ENCODE data around the gene RNF145.
A peak's percentile ranks its signal among the peaks of the same experiment; 100 is the strongest.

RNF145 gene

DNA sequence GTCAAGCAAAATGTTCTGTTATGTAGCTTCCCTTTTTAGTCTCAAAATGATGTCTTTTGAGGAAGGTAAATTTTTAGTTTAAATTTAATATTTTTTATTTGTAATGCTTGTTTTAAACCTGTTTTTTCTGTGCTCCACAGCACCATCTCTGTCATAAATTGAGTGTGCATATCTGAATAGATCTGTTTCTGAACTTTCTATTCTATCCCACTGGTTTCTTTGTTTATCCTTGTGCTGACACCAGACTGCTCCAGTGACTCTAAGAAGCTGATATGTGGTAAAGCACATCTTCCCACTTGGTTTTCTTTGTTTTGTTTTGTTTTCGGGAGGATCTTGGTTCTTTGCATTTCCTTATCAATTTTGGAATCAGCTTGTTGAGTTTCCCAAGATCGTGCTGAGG is 7.1 kb upstream of the RNF145 start:
- DNase-seq, result no peak

DNA sequence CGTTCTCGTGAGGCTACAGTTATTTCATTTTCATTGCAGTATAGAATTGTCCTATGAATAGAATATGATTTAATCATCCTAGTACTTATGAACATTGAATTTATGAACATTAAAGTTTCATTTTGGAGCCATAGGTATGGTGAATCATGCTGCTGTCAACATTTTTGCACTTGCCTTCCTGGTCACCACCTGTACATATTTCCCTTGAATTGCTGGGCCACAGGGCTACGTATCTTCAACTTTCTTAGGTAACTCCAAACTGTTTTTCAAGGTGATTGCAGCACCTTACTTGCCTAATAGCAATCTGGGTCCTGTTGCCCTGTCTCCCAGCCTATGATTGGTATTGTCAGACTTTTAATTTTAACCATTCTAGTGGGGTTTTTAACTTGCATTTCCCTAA is 6.5 kb upstream of the RNF145 start:
- DNase-seq, result no peak

DNA sequence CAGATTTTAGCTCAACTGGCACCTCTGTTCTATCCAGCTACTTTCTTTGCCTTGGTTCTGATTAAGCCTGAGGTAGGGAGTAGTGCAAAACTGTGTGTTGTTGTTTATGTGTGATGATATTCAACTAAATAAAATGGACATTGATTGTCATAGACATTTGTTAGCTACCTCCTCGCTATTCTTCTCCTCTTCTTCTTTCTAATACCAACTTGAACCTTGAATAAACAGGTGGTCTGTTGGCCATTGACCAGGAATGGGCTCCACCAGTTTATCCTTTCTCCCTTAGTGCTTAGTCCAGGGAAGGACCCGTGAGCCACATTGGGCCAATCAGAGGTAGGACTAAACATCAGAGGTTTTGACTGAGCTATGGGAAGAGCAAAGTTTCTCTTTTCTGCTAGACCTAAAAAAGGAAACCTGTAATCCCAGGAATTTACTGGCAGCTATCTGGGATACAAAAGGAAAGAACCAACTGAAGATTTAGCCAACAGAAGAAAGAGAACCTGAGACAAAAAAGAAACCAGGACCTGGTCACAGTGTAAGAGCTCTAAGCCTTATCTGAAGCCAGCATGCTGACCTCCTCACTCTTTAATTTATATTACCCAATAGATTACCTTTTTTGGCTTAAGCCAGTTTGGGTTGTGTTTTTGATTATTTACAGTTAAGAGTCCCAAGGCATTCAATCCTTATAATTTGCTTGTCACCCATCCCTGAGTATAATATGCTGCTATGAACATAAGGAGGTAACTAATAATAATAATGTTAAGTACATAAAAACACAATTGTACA is 5.3 kb upstream of the RNF145 start:
- no peak for DNase-seq

DNA sequence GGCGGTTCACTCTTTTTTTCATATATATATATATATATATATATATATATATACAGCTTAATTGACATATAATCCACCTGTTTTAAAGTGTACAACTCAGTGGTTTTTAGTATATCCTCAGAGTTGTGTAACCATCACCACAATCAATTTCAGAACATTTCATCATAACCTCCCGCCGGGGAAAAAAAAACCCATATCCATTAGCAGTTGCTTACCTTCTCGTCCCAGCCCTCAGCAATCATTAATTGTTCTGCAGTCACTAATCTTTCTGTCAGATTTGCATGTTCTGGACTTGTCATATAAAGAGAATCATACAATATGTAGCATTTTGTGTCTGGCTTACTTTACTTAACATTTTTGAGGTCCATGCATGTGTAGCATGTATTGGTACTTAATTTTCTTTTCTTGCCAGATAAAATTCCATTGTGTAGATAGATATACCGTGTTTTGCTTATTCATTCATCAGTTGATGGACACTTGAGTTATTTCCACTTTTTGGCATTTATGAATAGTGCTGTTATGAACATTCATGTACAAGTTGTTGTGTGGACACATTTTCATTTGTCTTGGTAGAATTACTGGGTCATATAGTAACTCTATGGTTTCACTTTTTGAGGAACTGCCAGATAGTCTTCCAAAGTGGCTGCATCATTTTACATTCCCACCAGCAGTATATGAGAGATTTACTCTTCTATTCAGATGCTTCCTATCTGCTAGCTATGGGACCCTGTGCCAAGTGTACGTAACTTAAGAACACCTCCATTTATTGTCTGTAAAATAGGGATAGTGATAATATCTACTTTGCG is 3.5 kb upstream of the RNF145 start:
- no peak for DNase-seq

DNA sequence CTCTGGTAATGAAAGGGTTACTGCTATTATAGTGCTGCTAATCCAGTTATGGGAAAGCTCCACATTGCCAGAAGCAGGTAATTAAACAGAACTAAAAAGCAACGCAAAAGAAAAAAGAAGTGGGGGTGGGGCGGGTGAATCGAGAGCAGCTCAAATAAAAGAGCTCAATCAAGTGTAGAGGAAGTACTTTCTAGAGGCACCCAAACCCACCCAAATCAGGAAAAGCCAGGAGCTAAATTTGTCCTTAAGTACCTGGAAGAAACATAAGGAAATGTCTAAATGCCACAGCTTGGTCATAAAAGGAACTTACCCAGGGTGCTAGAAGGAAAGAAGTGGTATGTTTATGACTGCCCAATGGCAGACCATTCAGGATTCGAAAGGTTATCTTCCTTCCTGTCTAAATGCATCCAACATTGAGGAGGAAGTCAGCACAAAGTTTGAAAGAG is 2.4 kb upstream of the RNF145 start:
- DNase-seq, result no peak

DNA sequence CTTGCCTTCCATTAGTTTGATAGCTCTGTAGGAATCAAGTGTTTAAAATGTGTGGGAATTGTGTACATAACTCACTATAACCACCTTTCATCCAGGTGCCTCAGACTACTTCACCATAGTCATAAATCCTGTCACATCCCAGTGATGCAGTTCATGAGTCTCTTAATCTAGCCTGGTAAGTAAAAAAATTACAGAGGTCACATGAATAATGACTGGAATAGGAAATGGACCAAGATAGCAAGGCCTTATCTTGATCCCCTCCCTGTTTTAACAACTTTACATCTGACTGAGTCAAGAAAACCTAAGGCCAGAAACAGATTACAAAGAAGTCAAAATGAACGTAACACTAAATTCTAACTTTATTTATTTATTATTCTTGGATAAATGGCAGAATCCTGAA is 1.5 kb upstream of the RNF145 start:
- no peak for DNase-seq

DNA sequence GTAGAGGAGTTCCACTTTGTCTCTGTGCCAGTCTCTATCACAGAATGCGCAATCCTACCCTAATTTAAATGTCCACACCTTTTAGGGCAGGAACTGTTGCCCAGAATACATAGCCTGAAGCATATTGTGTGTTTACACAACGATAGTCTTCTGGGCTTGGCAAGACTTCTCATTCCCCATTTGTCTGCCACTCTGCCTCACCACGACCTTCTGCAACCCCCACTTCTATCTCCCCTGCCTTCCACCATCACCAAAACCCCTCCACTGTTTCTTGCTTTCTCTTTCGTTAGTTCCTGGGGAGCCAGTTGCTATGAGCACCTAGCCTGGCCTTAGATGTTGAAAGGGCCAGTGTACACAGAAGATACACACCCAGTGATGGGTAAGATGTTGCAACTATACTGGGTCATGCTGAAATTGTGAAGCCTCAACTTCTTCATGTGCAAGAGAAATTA is 883 bp upstream of the RNF145 start:
- DNase-seq, result peak; percentile 27 to 31

DNA sequence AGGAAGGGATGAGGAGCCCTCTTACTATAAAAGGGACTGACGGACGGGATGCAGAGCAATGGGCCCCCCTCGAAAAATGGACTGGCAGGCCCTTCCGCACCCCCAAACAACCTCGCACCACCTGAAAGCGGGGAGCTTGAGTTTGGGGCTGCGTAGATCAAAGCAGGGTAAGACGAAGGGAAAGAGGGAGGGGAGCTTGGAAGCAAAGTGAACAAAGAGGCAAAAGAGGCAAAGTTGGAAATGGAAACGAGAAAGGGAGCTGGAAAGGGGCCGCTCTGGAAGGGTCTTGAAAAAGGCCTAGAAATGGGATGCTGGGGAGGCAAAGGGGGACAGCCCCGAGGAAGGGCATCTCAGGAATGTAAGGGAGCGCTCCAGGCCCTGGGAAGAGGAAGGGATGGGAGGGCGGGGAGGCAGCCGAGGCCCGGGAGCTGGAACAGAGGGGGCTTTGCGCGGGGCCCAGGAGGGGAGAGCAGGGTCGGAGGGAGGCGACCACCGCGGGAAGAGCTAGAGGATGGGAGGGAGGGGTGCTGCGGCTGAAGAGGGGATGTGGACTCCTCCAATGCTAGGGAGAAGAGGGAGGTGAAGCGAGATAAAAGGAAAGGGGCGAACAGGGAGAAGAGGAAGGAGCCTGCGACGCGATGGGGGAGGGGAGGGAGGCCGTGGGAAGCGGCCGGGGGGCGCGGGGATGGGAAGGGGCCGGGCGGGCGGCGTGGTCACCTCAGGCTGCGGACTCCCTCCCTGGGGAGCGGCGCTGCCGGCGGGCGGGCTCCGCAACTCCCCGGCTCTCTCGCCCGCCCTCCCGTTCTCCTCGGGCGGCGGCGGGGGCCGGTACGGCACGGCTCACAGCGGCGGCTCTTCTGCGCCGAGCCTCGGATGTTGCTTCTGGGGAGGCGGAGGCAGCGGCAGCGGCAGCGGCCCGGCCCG is 577 bp downstream of the RNF145 start:
- no peak for DNase-seq

DNA sequence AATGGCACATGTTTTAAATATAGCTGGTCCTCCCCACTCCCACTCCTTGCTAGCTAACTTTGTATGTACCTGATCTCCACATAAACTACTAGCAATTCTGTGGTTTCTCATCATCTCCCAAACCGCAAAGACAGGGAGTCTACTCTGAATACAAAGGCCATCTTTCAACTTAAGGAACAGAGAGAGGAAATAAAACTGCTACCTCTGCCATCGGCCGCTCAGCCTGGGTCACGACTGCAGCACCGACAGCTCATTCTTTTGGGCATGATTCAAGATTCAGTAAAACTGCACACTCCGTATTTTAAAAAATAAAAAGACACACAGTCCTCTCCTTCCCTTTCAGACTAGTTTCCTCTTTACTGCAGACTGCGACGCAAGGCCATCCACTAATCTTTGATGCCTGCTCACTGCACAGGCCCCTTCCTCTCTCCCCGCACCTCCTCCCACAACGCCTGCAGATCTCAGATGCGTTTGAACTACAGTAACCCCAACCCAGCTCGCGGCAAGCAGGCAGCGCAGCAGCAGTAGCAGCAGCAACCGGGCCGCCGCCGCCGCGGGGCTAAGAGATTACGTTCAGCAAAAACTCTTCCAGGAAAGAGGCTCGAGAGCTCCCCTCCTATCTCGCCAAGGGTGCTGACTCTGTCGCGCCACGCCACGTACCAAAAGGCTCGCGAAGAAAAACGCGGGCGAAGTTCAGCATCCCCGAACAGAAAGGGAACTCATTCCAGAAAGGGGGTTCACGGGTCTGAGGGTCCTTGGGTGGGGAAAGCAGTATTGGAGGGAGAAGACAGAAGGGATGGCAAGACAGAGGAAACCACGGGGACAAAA is 1.5 kb downstream of the RNF145 start:
- peak; percentile 83 to 85 for DNase-seq

DNA sequence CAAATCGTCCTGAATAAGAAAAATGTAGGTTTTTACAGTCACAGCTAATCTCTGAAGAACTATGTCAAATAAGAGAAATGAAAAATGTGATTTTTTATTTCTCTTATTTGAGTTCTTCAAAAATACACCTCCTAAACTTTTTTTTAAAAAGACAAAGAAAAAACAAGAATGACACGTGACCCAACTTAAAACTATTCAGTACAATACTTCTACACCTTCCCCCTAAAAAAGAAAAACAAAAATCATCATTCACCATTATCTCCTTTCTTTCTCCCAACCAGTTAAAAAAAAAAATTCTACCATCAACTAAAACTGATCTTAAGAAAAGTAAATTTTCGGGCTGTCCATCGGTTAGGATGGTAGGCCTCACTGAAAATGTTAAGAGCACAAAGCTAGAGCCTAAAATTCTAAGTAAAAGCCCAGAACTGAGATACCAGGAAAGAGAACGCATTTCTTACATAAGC is 2.1 kb downstream of the RNF145 start:
- no peak for DNase-seq

DNA sequence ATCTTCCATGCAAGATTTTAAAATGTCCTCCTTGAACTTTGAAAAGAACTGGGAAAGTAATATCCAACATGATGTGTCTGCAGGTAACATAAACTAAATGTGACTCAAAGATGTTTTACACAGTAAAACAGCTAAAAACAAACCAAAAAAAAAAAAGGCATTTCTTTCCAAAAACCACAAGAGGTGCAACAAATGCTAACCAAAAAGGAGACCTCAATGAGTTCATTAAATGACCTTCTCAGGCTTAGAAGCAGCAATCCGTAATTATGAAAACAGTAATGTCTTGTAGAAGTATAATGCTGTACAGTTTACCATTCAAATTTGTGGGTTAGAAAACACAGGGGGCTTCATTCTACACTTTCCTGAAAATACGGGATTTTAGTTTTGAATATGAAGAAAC is 2.5 kb downstream of the RNF145 start:
- DNase-seq, result no peak

DNA sequence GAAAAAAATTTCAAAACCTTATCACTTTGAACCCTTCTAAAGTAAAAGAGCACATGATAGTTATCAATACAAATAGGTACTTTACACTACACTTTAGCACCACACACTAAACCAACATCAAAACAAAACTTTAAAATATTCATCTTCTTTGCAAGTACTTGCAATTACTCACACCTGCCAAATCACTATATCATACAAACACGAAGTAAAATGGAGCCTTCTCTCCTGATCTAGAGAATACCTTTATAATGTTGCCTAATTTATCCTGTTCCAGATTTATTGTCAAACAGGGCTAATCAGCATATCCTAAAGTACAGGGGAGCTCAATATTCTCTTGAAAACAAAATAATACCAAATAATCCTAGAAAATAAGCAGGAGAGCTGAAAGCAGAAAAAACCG is 3.0 kb downstream of the RNF145 start:
- DNase-seq, result no peak

DNA sequence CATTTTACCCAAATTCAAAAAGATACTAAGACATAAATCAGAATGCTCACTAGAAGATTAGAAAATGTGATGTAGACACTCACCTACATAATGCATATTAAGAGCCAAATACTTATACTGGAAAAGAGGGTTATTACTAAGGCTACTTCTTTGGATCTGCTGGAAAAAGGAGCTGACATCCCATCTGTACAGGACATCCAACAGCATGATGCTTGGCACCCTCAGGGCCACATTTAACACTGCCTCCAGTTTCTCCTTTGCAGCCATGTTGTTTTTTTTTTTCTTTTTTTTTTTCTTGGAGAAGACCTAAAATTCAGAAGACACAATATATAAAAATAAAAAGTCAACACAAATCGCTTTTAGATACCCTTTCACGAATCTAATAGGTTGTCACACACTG is 6.0 kb downstream of the RNF145 start:
- DNase-seq, result no peak

DNA sequence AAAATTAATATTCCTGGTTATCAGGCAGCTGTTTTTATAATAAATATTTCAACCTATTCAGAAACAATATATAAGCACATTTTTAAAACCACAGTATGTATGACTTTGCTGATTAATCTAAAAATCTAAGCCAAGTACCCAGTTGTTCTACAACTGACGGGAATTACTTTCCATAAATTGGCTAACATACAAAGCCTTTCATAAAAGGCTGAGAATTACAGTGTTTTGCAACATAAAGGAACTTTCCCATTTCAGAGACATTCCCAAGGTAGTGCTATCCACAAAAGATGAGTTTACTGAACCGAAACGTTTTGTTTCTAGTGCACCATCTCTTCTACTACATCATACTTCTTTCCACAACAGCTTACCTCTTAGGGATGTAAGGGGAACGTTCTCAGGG is 7.2 kb downstream of the RNF145 start:
- DNase-seq, result no peak

DNA sequence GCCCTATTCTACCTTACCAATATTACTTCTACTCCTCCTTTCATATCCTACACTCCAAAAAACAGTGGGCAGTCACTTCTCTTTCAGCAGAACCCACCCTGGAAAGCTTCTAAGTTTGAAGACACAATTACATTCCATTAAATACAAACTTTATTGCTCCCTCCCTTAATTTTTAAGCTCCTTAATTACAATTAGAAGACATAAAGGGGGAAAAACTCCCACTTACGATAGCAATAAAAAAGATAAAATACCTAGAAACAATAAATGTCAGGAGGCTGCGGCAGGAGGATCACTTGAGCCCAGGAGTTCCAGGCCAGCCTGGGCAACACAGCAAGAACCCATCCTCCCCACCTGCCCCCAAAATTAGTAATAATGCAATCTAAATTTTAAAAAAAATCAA is 9.6 kb downstream of the RNF145 start:
- no peak for DNase-seq

DNA sequence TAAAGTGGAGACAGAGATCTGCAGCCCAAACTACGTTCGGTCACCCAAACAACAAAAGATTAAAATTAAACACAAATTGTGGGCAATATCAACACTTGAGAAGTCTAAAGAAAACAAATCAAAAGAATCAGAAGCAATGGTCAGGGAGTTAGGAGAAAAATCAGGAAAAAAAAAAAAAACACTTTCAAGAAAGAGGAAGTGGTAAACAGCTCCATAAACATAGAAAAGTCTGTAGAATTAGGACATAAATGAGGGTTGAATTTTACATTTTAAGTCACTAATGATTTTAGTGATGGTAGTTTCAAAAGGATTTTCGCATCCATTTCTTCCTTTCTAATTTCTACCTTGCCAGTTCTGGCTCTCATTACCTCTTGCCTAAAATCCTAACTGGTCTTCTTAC is 10.1 kb downstream of the RNF145 start:
- no peak for DNase-seq

DNA sequence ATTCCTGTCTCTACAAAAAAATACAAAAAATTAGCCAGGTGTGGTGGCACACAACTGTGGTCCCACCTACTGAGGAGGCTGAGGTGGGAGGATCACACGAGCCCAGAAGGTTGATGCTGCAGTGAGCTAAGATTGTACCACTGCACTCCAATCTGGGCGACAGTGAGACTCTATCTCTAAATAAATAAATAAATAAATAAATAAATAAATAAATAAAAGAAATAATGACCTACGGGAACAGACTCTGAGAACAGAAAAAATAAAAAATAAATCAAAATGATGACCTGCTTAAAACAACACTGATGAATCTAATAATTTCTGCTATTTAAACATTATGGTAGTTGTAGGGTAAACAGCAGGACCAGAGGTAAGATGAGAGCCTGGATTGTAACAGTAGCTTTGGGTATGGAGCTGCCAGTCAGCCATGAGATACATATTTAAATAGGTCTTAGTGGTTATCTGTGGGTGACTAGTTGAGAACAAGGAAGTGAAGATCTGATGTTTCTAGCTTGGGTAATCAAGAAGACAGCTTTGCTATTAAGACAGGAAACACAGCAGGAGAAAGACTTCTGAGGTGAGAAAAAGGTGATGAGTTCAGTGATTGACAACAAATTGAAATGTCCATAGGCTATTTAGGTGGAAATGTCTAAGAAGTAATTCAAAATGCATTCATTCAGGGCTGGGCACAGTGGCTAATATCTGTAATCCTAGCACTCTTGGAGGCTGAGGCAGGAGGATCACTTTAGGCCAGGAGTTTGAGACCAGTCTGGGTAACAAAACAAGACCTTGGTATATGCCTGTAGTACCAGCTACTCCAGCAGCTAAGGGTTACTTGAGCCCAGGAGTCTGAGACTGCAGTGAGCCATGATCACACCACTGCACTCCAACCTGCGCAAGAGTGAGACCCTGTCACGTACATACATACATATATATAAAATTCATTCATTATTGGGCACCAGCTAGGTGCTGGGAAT is 11.0 kb downstream of the RNF145 start:
- DNase-seq, result no peak

DNA sequence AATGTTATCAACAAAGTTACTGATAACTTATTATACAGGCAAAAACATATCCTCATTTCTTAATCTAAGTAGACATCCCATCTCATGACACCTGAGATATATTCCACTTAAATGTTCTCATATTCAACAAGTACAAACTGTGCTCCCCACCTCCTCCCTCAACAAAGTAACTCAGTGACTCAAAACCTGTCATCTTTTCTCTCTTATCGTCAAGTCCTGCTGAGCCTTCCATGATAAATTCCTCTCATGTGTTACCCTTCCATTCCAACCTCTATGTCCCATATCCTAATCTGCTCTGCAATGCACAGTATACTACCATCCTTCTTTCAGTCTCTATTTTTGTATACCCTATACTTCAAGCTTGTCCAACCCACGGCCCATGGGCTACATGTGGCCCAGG is 13.6 kb downstream of the RNF145 start:
- no peak for DNase-seq

DNA sequence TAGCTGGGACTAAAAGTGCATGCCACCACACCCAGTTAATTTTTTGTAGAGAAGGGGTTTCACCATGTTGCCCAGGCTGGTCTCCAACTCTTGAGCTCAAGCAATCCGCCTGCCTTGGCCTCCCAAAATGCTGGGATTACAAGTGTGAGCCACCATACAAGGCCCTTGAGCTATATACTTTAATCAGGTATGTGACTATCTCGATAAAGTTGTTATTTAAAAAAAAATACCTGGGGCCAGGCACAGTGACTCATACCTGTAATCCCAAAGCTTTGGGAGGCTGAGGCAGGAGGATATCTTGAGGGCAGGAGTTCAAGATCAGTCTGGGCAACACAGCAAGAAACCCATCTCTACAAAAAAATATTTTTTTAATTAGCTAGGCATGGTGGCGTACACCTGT is 19.2 kb downstream of the RNF145 start:
- DNase-seq, result no peak

DNA sequence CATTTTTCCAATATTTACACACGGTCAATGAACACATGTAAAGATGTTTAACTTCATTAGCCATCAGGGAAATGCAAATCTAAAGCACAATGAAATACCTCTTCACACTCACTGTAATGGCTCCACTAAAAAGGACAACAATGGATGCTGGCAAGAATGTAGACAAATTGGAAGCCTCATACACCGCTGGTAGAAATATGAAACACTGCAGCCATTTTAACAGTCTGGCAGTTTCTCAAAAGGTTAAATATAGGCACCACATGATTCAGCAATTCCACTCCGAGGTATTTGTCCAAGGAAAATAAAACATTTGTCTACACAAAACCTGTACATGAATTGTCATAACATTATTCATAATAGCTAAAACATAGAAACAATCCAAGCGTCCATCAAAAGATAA is 20.0 kb downstream of the RNF145 start:
- DNase-seq, result no peak

DNA sequence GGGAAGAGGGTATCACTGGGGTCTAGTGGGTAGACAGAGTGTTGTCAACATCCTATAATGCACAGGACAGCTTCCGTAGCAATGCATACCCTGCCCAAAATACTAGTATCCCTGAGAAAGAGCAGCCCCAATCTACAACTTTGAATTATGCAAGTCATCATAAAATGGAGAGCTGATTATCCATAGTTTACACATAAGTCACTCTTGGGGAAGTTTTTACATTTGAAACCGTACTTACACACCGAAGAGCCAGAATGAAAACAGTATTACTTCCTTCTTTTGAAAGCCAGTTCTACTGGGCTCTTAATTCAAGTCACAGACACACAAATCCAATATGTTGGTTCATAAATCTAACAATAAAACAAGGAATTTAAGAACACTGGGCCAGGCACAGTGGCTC is 21.6 kb downstream of the RNF145 start:
- no peak for DNase-seq
